Vagina (tissue), 2 donors: ENCODE results near the gene GNB1L.

ENCODE experiments used
- POLR2A ChIP-seq, 2 donors: fragments of 450-650 bp; IDR thresholded peaks; one replicate each; pipeline ENCODE4 v1.6.1; 2017; ENCODE audit warnings: antibody characterized with exemption in 2 of 2, mild to moderate bottlenecking in 2 of 2, moderate library complexity in 2 of 2
- TF ChIP-seq, protein P1 (sequence below), 3 experiments: fragments of 450-650 bp in 2 of 3; fragments of 200-600 bp in 1 of 3; sonication (generic) in 1 of 3; IDR thresholded peaks; one replicate each; pipeline ENCODE4 v1.5.1; 2017 to 2019; ENCODE audit warnings: antibody characterized with exemption in 3 of 3, mild to moderate bottlenecking in 2 of 3, moderate library complexity in 2 of 3

DNA sequence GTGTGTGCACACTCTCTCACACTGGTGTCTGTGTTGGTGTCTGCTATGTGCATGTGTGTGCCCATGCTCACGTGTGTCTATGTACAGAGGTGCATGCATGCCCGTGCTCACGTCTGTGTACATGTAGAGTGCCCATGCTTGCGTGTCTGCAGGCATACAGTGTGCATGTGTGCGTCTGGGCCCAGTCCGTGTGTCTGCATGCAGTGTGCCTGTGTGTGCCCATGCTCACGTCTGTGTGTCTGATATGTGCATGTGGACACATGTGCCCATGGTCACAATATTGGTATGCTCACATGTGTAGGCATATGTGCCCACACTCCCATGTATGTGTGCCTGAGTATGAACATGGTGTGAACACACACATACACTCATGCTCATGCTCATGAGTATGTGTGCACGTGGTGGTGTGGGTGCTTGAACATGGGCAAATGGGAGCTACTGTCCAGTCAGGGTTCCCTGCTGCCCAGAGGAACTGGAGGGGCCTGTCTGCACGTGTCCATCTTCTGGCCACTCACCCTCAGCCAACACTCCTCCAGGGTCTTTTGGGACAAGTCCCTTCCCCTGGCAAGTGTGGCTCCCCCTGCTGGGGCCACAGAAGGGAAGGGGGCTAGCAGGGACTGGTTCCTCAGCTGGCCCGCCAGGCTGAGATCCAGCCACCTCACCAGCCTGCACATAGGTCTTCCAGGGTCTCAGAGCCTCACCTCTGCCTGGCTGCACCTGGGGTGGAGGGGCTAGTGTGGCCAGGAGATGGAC lies 101.4 kb downstream of the GNB1L start:
- TF ChIP-seq, protein P1, sequence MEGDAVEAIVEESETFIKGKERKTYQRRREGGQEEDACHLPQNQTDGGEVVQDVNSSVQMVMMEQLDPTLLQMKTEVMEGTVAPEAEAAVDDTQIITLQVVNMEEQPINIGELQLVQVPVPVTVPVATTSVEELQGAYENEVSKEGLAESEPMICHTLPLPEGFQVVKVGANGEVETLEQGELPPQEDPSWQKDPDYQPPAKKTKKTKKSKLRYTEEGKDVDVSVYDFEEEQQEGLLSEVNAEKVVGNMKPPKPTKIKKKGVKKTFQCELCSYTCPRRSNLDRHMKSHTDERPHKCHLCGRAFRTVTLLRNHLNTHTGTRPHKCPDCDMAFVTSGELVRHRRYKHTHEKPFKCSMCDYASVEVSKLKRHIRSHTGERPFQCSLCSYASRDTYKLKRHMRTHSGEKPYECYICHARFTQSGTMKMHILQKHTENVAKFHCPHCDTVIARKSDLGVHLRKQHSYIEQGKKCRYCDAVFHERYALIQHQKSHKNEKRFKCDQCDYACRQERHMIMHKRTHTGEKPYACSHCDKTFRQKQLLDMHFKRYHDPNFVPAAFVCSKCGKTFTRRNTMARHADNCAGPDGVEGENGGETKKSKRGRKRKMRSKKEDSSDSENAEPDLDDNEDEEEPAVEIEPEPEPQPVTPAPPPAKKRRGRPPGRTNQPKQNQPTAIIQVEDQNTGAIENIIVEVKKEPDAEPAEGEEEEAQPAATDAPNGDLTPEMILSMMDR (IDR thresholded peaks at IDR 0.05) = no peak
- no peak for TF ChIP-seq POLR2A (IDR thresholded peaks at IDR 0.05)
